OCI-LY3 (cell line): ENCODE results near the gene EML4.

Experiments
- H2AFZ ChIP-seq: fragments of 200-600, 300-600 bp; shearing (Covaris generic); 2 replicates; pipeline ENCODE4 v1.6.0; 2014; ENCODE audit warnings: antibody characterized with exemption, low read depth, low read length
- H3K27ac ChIP-seq: fragments of 200-600, 300-600 bp; sonication (generic); 2 replicates; pipeline ENCODE4 v1.5.1; 2014; ENCODE audit warnings: mild to moderate bottlenecking, low read length, moderate library complexity, mixed read lengths
- H3K27me3 ChIP-seq: fragments of 200-600, 300-600 bp; sonication (generic); 2 replicates; pipeline ENCODE4 v1.6.1; 2014; ENCODE audit warnings: low read depth, low read length, mixed read lengths
- H3K36me3 ChIP-seq: fragments of 200-600, 300-600 bp; sonication (generic); replicated peaks from 2 replicates; pipeline ENCODE3; 2014; ENCODE audit warnings: low read depth, low read length, mixed read lengths
- H3K4me1 ChIP-seq: fragments of 300-600, 200-600 bp; sonication (generic); 2 replicates; pipeline ENCODE4 v1.6.1; 2014; ENCODE audit warnings: low read length, mixed read lengths
- H3K4me2 ChIP-seq: fragments of 200-600, 300-600 bp; sonication (generic); 2 replicates; pipeline ENCODE4 v1.6.1; 2014; ENCODE audit warnings: low read length, mixed read lengths
- H3K4me3 ChIP-seq: fragments of 300-600, 200-600 bp; sonication (generic); 2 replicates; pipeline ENCODE4 v1.5.1; 2014; ENCODE audit warnings: antibody characterized with exemption, mild to moderate bottlenecking, low read length, moderate library complexity
- H3K79me2 ChIP-seq: fragments of 300-600, 200-600 bp; shearing (Covaris generic); 2 replicates; pipeline ENCODE4 v1.6.1; 2014; ENCODE audit warnings: mild to moderate bottlenecking, low read length, mixed read lengths
- H3K9ac ChIP-seq: fragments of 300-600, 200-600 bp; shearing (Covaris generic); 2 replicates; pipeline ENCODE4 v1.6.0; 2014; ENCODE audit warnings: mild to moderate bottlenecking, low read length, moderate library complexity
- H3K9me3 ChIP-seq: fragments of 200-600, 300-600 bp; shearing (Covaris generic); 2 replicates; pipeline ENCODE4 v1.6.1; 2014; ENCODE audit warnings: low read length, mixed read lengths; ENCODE audit not compliant: insufficient read depth
- H4K20me1 ChIP-seq: fragments of 200-600, 300-600 bp; sonication (generic); 2 replicates; pipeline ENCODE4 v1.6.1; 2016; ENCODE audit warnings: low read length, mixed read lengths; ENCODE audit not compliant: insufficient read depth
- EZH2phosphoT487 ChIP-seq: fragments of 200-600 bp; shearing (Covaris generic); IDR thresholded peaks from 2 replicates; pipeline ENCODE4 v1.6.1; 2018; ENCODE audit warnings: antibody characterized with exemption, mixed run types, low read depth
- TF ChIP-seq, protein P1 (sequence below): fragments of 200-600, 300-600 bp; sonication (generic); IDR thresholded peaks from 2 replicates; pipeline ENCODE4 v1.5.1; 2014; ENCODE audit warnings: antibody characterized with exemption, low read length, low read depth

EML4 gene

GRCh38 chr2:42202634-42203008, 33.5 kb downstream of the EML4 start:
- TF ChIP-seq EZH2phosphoT487 = no peak
- TF ChIP-seq, protein P1, sequence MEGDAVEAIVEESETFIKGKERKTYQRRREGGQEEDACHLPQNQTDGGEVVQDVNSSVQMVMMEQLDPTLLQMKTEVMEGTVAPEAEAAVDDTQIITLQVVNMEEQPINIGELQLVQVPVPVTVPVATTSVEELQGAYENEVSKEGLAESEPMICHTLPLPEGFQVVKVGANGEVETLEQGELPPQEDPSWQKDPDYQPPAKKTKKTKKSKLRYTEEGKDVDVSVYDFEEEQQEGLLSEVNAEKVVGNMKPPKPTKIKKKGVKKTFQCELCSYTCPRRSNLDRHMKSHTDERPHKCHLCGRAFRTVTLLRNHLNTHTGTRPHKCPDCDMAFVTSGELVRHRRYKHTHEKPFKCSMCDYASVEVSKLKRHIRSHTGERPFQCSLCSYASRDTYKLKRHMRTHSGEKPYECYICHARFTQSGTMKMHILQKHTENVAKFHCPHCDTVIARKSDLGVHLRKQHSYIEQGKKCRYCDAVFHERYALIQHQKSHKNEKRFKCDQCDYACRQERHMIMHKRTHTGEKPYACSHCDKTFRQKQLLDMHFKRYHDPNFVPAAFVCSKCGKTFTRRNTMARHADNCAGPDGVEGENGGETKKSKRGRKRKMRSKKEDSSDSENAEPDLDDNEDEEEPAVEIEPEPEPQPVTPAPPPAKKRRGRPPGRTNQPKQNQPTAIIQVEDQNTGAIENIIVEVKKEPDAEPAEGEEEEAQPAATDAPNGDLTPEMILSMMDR = no peak
- Histone ChIP-seq H3K4me3 (no peak overlapping the region), H3K9me3 (no peaks in the 10 kb centered on the region), H3K27me3 (no peaks in the 10 kb centered on the region), H3K27ac (no peak overlapping the region), H3K36me3 (no peaks in the 10 kb centered on the region), H3K9ac (no peak overlapping the region), H3K4me1 (peaks cover 19% of the 10 kb centered on the region), H3K79me2 (peaks cover 86% of the 10 kb centered on the region), H2AFZ (no peak overlapping the region), H4K20me1 (peaks cover 75% of the 10 kb centered on the region), H3K4me2 (no peak overlapping the region)

GRCh38 chr2:42203792-42204191, 34.6 kb downstream of the EML4 start:
- H3K36me3 ChIP-seq = no peaks in the 10 kb centered on the region
- peaks cover 79% of the 10 kb centered on the region for H3K79me2 ChIP-seq
- no peak overlapping the region for H3K27ac ChIP-seq
- no peaks in the 10 kb centered on the region for H3K27me3 ChIP-seq
- H3K4me1 ChIP-seq = peaks cover 8% of the 10 kb centered on the region
- H4K20me1 ChIP-seq = peaks cover 67% of the 10 kb centered on the region
- no peaks in the 10 kb centered on the region for H3K9me3 ChIP-seq
- no peak overlapping the region for H2AFZ ChIP-seq
- no peak overlapping the region for H3K4me2 ChIP-seq
- H3K4me3 ChIP-seq = no peak overlapping the region
- no peak for TF ChIP-seq EZH2phosphoT487
- TF ChIP-seq, protein P1 = no peak
- no peak overlapping the region for H3K9ac ChIP-seq

- Histone ChIP-seq H3K4me1 (no peaks in the 10 kb centered on the region), H3K79me2 (peaks cover 69% of the 10 kb centered on the region), H4K20me1 (peaks cover 57% of the 10 kb centered on the region), H3K27ac (no peak overlapping the region), H3K4me3 (no peak overlapping the region), H3K4me2 (no peak overlapping the region), H3K27me3 (no peaks in the 10 kb centered on the region), H3K36me3 (peaks cover 4% of the 10 kb centered on the region), H3K9ac (no peak overlapping the region), H2AFZ (no peak overlapping the region), H3K9me3 (no peaks in the 10 kb centered on the region)
- no peak for TF ChIP-seq EZH2phosphoT487
- TF ChIP-seq, protein P1 = no peak
Observed at GRCh38 chr2:42205337-42205736, 36.2 kb downstream of the EML4 start.

GRCh38 chr2:42207826-42208225, 38.7 kb downstream of the EML4 start:
- Histone ChIP-seq H3K4me3 (no peak overlapping the region), H3K4me1 (no peaks in the 10 kb centered on the region), H3K27ac (no peak overlapping the region), H3K79me2 (peaks cover 62% of the 10 kb centered on the region), H3K9ac (no peak overlapping the region), H2AFZ (no peak overlapping the region), H3K36me3 (peaks cover 4% of the 10 kb centered on the region), H3K4me2 (no peak overlapping the region), H3K9me3 (no peaks in the 10 kb centered on the region), H4K20me1 (peaks cover 53% of the 10 kb centered on the region), H3K27me3 (no peaks in the 10 kb centered on the region)
- no peak for TF ChIP-seq EZH2phosphoT487
- TF ChIP-seq, protein P1 = no peak
